ENCODE measurements around the gene TTLL11.

Gene TTLL11

GRCh38 chr9:121871431-121872025, 221.6 kb downstream of the TTLL11 start:
- H3K4me1 Mint-ChIP-seq: no peaks in the 10 kb centered on the region
- H3K36me3 Mint-ChIP-seq: no peaks in the 10 kb centered on the region
- H3K27ac Mint-ChIP-seq: no peak overlapping the region
- no peak for DNase-seq
- no peaks in the 10 kb centered on the region for H3K27me3 Mint-ChIP-seq
- no peak overlapping the region for H3K4me3 Mint-ChIP-seq
- CTCF ChIA-PET: no interaction called here
- no peaks in the 10 kb centered on the region for H3K9me3 Mint-ChIP-seq

DNA sequence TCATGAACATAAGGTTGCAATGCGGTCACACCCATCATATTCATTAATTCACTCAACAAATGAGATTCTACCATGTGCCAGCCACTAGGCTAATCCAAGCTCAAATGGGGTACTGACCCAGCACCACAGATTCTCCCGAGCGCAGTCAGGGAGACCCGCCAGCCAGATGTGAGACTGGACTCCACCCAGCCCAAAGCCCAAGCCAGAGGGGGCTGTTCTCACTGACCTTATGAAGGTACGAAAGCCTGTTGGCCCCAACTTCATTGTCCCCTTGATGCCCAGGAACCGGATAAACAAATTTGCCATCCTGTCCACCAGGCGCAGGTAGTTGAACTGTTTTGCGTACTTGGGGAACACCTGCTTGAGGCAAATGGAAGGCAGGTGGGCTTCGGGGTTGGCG, 222.8 kb downstream of the TTLL11 start:
- no peaks in the 10 kb centered on the region for H3K27me3 Mint-ChIP-seq
- H3K4me1 Mint-ChIP-seq: no peaks in the 10 kb centered on the region
- no peaks in the 10 kb centered on the region for H3K36me3 Mint-ChIP-seq
- DNase-seq: no peak
- no peak overlapping the region for H3K27ac Mint-ChIP-seq
- no peaks in the 10 kb centered on the region for H3K9me3 Mint-ChIP-seq
- H3K4me3 Mint-ChIP-seq: no peak overlapping the region
- CTCF ChIA-PET: no interaction called here

DNA sequence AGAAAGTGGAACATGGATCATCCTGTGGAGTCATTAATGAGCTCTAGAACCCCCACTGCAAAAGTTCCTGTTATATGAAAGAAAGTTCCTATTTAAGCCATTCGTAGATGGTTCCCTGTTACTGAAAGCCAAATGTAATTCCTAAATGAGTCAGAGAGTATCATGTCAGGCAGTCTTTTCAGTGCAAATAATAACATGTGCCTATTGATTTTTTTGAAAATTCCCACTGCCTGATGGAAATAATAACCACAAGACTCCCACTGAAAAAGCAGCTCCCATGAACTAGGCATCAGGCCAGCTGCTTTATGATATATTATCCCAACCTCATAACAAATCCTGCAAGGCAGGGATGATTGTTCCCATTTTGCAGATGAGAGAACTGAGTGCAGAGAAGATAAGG, 224.5 kb downstream of the TTLL11 start:
- Mint-ChIP-seq H3K9me3 (no peaks in the 10 kb centered on the region), H3K27me3 (no peaks in the 10 kb centered on the region), H3K4me1 (no peaks in the 10 kb centered on the region), H3K27ac (no peak overlapping the region), H3K36me3 (no peaks in the 10 kb centered on the region), H3K4me3 (no peak overlapping the region)
- DNase-seq: no peak
- CTCF ChIA-PET: no interaction called here

- Mint-ChIP-seq H3K27me3 (no peaks in the 10 kb centered on the region), H3K9me3 (no peaks in the 10 kb centered on the region), H3K27ac (no peak overlapping the region), H3K4me3 (no peak overlapping the region), H3K4me1 (no peaks in the 10 kb centered on the region), H3K36me3 (no peaks in the 10 kb centered on the region)
- CTCF ChIA-PET: no interaction called here
- no peak for DNase-seq
Observed at GRCh38 chr9:121866927-121867326, 226.2 kb downstream of the TTLL11 start.

GRCh38 chr9:121865884-121866283, 227.2 kb downstream of the TTLL11 start:
- H3K4me1 Mint-ChIP-seq: no peaks in the 10 kb centered on the region
- H3K4me3 Mint-ChIP-seq: no peak overlapping the region
- H3K36me3 Mint-ChIP-seq: no peaks in the 10 kb centered on the region
- H3K9me3 Mint-ChIP-seq: no peaks in the 10 kb centered on the region
- H3K27ac Mint-ChIP-seq: no peak overlapping the region
- CTCF ChIA-PET: no interaction called here
- no peak for DNase-seq
- no peaks in the 10 kb centered on the region for H3K27me3 Mint-ChIP-seq

GRCh38 chr9:121865060-121865459, 228.0 kb downstream of the TTLL11 start:
- Mint-ChIP-seq H3K36me3 (no peaks in the 10 kb centered on the region), H3K4me1 (no peaks in the 10 kb centered on the region), H3K27me3 (no peaks in the 10 kb centered on the region), H3K27ac (no peak overlapping the region), H3K4me3 (no peak overlapping the region), H3K9me3 (no peaks in the 10 kb centered on the region)
- CTCF ChIA-PET: no interaction called here
- no peak for DNase-seq

DNA sequence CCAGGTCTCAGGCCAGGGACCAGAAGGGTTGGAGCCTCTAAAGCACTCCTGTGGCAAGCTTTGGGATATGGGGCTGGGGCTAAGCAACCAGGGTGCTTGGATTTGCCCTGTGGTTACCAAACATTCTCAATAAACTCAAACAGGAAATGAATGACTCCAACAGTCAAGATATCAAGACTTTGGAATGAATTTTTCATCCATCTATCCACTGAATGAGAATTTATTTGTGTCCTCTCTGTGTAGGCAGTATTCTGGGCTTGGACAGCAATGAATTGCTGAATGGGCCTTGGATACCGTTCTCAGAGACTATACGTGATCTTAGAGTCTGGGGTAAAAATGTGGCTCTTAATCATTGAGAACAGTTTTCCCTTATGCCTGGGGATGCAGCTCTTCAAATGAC, 229.2 kb downstream of the TTLL11 start:
- no peak overlapping the region for H3K27ac Mint-ChIP-seq
- no peaks in the 10 kb centered on the region for H3K9me3 Mint-ChIP-seq
- no peaks in the 10 kb centered on the region for H3K27me3 Mint-ChIP-seq
- no peaks in the 10 kb centered on the region for H3K36me3 Mint-ChIP-seq
- H3K4me1 Mint-ChIP-seq: no peaks in the 10 kb centered on the region
- CTCF ChIA-PET: no interaction called here
- H3K4me3 Mint-ChIP-seq: no peak overlapping the region
- no peak for DNase-seq

DNA sequence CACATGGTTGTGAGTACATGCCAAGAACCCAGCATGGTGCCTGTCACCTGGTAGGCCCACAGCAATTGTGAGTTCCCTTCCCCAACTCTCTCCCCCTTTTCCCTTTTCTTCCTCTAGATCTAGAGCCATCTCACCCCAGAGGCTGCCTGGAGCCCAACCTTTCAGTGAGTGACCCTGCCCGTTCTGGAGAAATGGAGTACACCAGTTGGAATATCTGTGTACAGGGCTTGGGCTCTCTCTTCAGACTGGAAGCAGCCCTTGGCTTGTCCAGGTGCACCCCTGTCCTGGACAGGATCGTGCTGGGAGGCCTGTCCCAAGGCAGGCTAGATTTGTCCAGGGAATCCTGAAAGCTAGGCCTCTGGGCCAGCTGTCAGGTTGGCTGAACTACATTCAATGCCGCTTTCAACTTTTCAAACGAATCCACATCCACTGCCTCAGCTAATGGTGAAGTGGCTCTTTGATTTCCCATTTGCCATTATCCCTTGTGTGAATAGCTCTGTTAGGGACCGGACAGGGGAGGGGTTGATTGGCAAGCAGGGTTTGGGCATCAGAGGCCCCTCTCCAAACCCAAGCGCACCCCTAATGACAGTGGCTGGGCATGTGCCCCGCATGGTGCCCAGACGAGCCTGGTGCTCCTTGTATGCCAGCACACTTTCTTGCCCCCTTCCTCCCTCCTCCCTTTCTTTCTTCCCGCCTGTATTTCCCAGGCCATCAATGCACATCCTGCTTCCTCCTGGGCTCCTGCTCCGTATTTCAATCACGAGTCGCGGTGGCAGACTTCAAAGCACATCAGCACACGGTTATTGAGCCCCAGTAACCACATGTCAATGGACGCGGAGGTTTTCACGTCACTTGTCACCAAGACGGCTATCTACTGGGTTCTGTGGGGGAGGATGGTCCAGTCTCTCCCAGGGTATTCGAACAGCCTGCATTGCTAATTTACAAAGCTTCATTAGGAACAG, 230.5 kb downstream of the TTLL11 start:
- CTCF ChIA-PET: no interaction called here
- no peaks in the 10 kb centered on the region for H3K4me1 Mint-ChIP-seq
- H3K4me3 Mint-ChIP-seq: no peak overlapping the region
- no peaks in the 10 kb centered on the region for H3K36me3 Mint-ChIP-seq
- DNase-seq: no peak
- H3K27ac Mint-ChIP-seq: no peak overlapping the region
- no peaks in the 10 kb centered on the region for H3K9me3 Mint-ChIP-seq
- H3K27me3 Mint-ChIP-seq: no peaks in the 10 kb centered on the region

GRCh38 chr9:121861501-121862180, 231.5 kb downstream of the TTLL11 start:
- Mint-ChIP-seq H3K9me3 (no peaks in the 10 kb centered on the region), H3K4me1 (no peaks in the 10 kb centered on the region), H3K4me3 (no peak overlapping the region), H3K36me3 (no peaks in the 10 kb centered on the region), H3K27me3 (no peaks in the 10 kb centered on the region), H3K27ac (no peak overlapping the region)
- no peak for DNase-seq
- CTCF ChIA-PET: no interaction called here

DNA sequence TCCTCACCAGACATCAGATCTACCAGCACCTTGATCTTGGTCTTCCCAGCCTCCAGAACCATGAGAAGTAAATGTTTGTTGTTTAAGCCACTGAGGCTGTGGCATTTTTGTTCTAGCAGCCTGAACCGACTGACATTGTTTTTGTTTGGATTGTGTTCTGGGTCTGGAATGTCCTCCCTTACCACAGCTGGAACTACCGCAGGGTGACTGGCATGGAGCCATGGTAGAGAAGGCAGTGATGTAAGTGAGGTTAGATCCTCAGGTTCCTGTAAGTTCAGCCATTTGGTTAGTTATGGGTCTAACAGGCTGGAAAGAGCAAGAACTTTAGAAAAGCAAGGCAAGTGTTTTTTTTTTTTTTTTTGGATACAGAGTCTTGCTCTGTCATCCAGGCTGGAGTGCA, 232.4 kb downstream of the TTLL11 start:
- H3K9me3 Mint-ChIP-seq: no peaks in the 10 kb centered on the region
- H3K27me3 Mint-ChIP-seq: no peaks in the 10 kb centered on the region
- no peak overlapping the region for H3K4me3 Mint-ChIP-seq
- H3K36me3 Mint-ChIP-seq: no peaks in the 10 kb centered on the region
- CTCF ChIA-PET: no interaction called here
- H3K4me1 Mint-ChIP-seq: no peaks in the 10 kb centered on the region
- DNase-seq: no peak
- no peak overlapping the region for H3K27ac Mint-ChIP-seq

GRCh38 chr9:121860213-121860612, 232.9 kb downstream of the TTLL11 start:
- Mint-ChIP-seq H3K9me3 (no peaks in the 10 kb centered on the region), H3K36me3 (no peaks in the 10 kb centered on the region), H3K4me3 (no peak overlapping the region), H3K27ac (no peak overlapping the region), H3K4me1 (no peaks in the 10 kb centered on the region), H3K27me3 (no peaks in the 10 kb centered on the region)
- no peak for DNase-seq
- CTCF ChIA-PET: no interaction called here

GRCh38 chr9:121859646-121860045, 233.5 kb downstream of the TTLL11 start:
- CTCF ChIA-PET: no interaction called here
- no peak overlapping the region for H3K4me3 Mint-ChIP-seq
- no peak overlapping the region for H3K27ac Mint-ChIP-seq
- H3K4me1 Mint-ChIP-seq: no peaks in the 10 kb centered on the region
- no peaks in the 10 kb centered on the region for H3K36me3 Mint-ChIP-seq
- no peaks in the 10 kb centered on the region for H3K9me3 Mint-ChIP-seq
- no peaks in the 10 kb centered on the region for H3K27me3 Mint-ChIP-seq
- no peak for DNase-seq

DNA sequence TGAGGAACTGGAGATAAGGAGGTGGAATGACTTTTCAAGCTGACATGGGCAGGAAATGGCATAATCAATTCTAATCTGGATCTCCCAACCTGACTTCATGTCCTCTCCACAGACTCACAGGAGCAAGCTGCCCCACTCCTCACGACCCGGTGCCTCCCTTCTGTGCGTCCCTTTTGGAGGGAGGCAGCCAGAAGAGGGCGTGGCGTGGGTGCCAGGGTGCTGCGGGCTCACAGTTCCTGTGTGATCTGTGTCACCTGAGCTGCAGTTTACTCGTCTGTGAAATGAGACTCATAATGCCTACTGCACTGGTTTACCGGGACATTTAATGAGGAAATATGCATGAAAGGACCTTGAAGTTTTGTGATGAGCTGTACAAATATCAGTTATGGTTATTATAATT, 234.3 kb downstream of the TTLL11 start:
- no peak for DNase-seq
- no peaks in the 10 kb centered on the region for H3K4me1 Mint-ChIP-seq
- no peak overlapping the region for H3K27ac Mint-ChIP-seq
- no peaks in the 10 kb centered on the region for H3K36me3 Mint-ChIP-seq
- CTCF ChIA-PET: no interaction called here
- H3K27me3 Mint-ChIP-seq: no peaks in the 10 kb centered on the region
- H3K9me3 Mint-ChIP-seq: no peaks in the 10 kb centered on the region
- no peak overlapping the region for H3K4me3 Mint-ChIP-seq

DNA sequence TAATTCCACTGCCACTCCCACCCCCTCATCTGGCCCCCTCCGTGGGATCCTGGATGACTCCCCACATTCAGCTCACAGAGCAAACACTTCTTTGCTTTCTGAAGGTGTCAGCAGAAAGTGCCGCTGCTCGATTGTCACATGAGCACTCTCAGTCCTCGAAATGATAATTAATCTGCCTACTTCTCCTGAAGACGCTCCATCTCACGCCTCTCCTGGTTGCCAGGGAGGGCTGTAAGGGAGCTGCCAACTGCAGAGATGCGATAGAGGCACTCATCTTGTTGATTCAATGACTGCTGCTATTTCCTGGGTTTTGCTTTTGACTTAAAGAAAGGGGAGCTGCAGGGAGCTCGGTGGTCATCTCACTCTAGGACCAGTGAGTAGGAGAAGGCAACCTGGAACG, 235.2 kb downstream of the TTLL11 start:
- no peak overlapping the region for H3K27ac Mint-ChIP-seq
- no peaks in the 10 kb centered on the region for H3K27me3 Mint-ChIP-seq
- H3K4me1 Mint-ChIP-seq: no peaks in the 10 kb centered on the region
- no peak for DNase-seq
- no peaks in the 10 kb centered on the region for H3K9me3 Mint-ChIP-seq
- no peak overlapping the region for H3K4me3 Mint-ChIP-seq
- H3K36me3 Mint-ChIP-seq: no peaks in the 10 kb centered on the region
- CTCF ChIA-PET: no interaction called here

DNA sequence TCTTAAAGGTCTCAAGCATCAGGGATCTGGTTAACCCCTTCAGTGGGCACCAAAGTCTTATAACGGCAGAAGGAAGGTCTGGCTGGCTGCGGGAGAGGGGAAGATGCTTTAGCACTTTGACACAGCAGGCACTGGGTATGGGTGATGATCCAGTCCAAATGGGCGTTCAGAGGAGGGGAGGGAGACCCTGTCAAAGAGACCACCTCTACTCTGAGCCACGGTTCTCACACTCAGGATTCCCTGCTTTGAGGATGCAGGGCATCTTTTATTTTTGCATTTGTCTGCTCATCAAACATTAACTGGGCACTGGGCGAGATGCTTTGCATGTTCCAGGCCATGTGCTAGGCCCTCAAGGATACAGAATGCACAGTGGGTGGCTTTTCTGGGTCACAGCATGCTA, 237.6 kb downstream of the TTLL11 start:
- no peak for DNase-seq
- Mint-ChIP-seq H3K9me3 (no peaks in the 10 kb centered on the region), H3K4me3 (no peak overlapping the region), H3K4me1 (no peaks in the 10 kb centered on the region), H3K27me3 (no peaks in the 10 kb centered on the region), H3K27ac (no peak overlapping the region), H3K36me3 (no peaks in the 10 kb centered on the region)
- CTCF ChIA-PET: no interaction called here

Data from activated naive CD4-positive, alpha-beta T cell treated with anti-CD3 and anti-CD28 coated beads, Interleukin-2, amount 10 ng/mL, durations not matched to agents 7 days and 5 days (primary cell).